ENCODE measurements around the gene INSIG1. TPM values are rescaled to one million over a fixed set of nuclear protein-coding genes. Genes with fewer than 3 reads are reported as not detected.

INSIG1 gene
- total RNA-seq, 2 donors from 2014 or later: 68.9 to 94.0 TPM

DNA sequence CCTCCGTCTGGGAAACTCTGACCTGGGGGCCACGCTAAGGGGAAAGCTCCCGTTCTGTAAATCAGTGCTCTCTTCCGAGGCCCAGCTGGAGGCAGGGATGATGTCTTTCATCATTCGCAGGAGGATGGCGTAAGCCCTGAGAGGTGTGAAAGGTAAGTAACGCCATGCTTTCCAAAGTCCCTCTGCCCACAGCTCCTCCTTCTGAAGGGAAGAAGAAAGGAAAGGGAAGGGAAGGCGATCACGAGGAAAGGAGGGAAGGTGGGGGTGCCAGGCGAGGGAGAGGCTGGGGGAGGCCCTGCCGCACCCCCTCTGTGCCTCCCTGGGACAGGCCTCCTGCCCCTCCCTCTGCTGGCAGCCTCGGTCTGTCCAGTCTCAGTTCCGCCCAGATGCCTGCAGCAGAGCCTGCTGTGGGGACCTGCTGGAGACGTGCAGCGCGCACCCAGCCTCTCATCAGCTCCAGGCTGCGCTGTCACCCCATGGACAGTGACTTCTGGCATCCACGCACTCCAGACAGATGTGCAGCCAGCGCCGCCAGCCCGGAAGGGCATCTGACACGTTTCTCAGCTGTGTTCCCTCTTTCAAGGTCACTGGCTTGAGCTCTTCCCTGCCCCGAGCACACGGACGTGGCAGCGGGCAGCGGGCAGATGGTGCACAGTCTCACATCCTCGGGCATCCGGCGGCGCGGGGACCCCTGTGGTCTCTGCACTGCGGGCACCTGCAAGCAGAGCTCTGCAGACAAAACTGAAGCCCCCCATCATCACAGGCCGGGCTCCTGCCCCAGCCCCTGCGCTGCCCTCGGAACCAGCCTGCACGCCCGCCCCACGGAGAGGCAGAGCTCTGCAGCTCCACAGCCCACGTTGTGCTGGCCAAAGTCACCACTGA lies 60.6 kb downstream of the INSIG1 start:
- ATAC-seq: no peak
- DNase-seq (ENCODE audit: low spot score in 2 of 2): no peak
- Mint-ChIP-seq H3K27ac (no peak overlapping the region), H3K9me3 (peaks cover 0 to 5% of the 10 kb centered on the region in 2 donors), H3K36me3 (no peaks in the 10 kb centered on the region)

DNA sequence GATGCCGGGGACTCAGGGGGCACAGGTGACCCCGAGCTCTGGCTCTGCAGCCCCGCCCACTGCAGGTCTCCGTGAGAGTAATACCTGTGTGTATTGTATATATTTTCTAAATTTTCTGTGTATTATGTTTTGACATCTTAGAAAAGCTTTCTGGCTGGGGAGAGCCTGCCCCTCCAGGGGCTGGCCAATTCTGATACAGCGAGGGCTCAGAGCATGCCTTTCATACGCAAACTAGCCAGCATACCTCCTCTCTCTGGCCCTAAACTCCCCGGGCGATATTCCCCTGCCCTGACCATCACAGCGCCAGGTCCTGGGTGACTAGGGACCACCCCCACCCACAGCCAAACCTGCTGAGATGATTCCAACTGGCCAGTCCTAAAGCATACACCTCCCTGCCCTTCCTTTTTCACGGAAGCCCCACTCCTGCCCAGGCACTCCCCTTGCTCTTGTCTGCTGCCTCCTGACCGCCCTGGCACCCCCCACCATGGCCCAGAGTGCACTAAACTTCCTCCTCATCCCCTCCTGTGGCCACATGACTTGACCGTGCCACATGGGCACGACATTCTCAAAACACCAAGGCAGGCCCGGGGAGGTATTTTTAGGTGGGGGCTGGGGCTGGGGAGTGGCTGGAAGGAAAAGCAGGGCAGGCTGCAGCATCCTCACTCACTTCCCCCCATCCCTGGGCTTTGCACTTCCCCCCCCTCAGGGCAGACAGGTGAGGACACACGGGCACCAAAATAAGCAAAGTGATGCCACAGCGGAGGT lies 61.5 kb downstream of the INSIG1 start:
- Mint-ChIP-seq H3K27ac (no peak overlapping the region), H3K9me3 (peaks cover 0 to 5% of the 10 kb centered on the region in 2 donors), H3K36me3 (no peaks in the 10 kb centered on the region)
- ATAC-seq: no peak
- DNase-seq (ENCODE audit: low spot score in 2 of 2): no peak

Other genes with a start within 250 kb of the INSIG1 start
- gene HTR5A, start 227.6 kb upstream of the INSIG1 start, total RNA-seq: not detected
- not detected for gene EN2, start 160.3 kb downstream of the INSIG1 start, total RNA-seq
- gene CNPY1, start 248.7 kb downstream of the INSIG1 start, total RNA-seq: not detected